Fibroblast of upper back skin (primary cell): Measurements from ENCODE around the gene GRM5.
"Not testable (repeated sequence)": the region's sequence is repeated elsewhere in the genome, so short reads cannot be mapped to it uniquely, and the experiment has no call there.

Source experiments
- DNase-seq: peaks from one replicate; pipeline ENCODE4 v3.0.0-alpha.2; 2013

GRM5 gene

DNA sequence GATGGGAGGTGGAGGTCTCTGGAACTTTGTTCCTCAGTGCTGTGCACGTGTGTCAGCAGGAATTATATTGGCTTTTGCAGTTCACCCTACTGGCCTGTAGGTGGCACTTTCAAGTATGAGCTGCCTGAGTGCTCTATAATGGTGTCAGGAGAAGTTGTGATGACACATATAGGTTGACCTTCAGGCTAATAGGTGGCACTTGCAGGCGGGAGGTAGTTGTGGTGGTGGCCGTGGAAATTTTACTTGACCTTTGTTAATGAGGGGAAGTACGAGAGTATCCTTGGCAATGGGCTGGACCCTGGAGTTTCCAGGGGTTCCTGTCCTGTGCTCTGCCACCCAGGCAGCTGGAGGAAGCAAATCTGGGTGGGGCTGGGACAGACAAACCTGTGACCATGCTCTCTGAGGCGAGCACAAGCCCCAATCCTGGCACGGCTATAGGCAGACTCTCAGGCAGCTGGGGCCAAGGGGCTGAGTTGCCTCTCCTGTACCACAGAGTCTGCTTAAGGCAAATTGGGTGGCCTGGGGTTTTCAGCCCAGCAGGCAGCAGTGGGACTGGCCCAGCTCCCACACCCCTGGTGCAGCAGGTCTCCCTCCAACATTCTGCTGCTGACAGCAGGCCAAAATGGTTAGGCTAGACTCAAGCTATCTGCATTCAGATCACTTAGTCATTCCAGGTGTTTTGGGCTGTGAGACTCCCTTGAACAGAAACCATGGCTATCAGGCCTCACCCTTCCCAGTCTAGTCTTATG, 580.7 kb downstream of the GRM5 start:
- DNase-seq: peak; percentile 35

DNA sequence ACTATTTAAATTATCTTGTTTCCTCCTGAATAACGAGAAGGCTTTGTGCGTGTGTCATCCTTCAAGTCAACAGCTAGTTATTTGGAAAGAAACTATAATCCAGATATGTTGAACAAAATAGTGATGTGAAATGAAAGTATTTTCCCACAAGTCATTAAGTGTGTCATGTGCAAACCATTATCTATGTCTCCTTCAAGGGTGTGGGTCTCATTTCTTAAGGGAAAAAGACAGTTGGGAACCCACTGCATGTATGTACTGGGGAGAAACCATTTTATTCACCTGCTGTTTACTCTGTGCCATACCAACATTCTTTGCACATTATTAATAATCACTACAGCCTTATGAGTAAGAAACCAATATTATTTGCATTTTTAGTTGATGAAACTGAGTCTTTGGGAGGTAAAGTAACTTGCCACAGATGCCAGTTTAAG, 582.9 kb downstream of the GRM5 start:
- DNase-seq: peak; percentile 35

DNA sequence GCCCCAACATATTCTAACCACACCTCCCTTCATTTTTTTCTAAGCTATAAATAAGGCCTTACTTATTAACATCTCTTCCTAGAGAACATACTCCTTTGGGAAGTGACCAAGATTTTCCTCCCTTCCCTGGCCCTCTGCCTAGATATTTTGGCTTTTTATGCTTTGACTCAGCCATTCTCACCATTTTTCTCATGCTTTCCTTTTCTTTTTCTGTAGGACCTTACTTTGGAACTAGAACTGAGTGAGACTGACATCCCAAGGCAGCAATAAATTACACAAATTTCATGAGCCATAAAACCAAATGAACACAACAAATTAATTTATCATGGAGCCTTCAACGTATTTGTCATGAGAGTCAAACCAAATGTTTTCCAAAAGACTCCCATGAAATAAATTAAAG, 585.6 kb downstream of the GRM5 start:
- DNase-seq: peak; percentile 98

DNA sequence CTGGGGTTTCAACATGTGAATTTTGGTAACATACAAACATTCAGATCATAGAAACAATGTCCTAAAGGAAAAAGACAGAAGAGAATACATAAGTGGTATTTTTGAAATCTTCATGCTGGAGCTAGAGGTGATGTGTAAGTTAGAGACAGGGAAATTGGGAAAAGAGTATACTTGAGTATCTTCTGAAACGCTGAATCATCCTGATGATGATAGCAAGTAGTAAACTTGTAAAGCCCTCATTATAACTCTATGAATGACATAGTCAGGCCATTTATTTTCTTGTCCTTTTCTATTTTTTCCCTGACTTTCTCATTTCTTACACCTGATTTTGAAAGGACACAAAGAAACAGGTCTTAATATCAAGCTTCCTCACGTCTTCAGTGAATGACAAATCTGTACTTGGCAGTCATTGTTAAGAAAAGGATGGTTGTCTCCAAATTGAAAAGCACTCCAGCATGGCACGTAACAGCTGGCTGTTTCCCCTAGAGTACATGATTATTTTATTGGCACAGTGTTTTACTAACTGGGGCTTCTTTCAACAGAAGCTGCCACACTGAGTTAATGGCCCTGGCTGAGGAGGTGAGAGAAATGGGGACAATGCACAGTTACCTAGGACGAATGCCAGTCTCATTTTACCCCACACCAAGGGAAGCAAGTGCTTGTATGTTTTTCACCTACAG, 587.5 kb downstream of the GRM5 start:
- no peak for DNase-seq

DNA sequence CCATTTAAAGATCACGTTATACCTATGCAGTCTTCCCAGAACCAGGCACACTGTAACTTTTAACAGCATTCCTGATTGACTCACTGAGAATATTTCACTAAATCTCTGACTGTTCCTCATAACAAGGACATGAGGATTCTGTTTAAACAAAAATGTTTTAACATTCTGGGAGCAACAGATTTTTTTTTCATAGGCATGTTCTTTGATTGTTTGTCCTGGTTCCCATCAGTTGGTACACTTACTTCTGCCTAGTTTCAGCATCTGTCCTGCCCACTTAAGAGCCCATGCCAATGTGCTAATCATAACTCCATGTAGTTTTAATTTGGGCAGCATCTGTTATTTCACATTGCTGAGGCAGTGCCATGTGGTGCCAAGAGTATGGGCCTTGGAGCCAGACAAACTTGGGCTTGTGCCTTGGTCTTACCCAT, 589.8 kb downstream of the GRM5 start:
- peak; percentile 65 for DNase-seq

DNA sequence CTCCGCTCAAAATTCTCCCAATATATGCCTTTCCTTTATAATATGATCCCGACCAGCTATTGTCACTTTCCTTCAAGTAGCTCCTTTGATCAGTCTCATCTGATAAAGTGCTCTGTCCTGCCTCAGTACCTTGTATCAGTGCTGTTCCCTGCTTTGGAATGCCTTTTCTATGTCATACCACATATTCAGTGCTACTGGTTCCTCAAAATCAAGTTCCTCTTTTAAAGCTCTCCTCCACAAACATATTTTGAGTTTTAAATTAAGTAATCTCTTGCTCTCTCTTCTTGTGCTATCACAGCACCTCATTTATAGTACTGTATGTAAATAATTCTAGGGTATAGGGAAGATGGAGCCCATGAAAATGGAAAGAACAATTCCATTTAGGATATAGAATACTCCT, 591.1 kb downstream of the GRM5 start:
- DNase-seq: no peak

DNA sequence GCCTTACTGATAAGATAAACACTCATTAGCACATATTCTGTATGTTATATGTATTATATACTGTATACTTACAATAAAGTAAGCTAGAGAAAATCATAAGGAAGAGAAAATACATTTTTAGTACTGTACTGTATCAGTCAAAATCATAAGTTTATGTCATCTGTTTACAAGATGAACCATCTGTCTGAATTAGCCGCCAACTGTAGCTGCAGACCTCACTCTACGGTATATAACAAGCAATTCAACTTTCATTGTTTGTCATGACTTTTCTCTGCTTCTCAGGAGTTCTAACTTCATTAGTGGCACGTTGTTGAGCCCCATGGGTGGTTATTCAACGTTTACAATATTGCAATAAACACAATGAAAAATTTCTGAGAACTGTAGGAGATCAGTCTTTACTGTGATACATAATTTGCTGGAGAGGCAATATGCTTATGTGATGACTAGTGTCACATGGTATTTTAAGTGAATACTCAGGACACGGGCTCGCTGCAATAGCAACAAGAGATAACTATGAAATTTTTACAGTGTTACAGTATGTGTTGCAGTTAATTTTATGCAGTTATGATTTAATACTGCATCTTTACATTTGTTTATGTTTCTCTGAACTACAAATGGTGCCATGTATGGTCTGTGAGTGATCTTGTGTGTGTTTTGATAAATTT, 596.1 kb downstream of the GRM5 start:
- peak; percentile 22 for DNase-seq

DNA sequence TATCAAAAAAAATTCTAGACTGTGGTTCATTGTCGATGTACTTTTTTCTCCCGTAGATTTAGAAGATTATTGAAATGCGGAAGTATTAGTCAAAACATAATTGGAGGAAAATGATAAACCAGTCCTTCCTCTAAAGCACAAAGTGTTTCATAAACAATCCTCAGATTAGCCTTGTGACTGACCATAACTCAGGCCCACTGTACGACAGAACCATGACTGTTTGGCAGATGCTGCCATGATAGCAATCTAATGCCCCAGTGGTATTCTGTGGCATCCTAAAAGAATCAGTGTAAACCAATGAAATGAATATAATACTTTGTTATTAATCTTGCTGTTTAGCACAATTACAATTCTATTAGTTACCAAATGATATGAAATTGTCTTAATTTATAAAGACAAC, 601.3 kb downstream of the GRM5 start:
- DNase-seq: no peak

DNA sequence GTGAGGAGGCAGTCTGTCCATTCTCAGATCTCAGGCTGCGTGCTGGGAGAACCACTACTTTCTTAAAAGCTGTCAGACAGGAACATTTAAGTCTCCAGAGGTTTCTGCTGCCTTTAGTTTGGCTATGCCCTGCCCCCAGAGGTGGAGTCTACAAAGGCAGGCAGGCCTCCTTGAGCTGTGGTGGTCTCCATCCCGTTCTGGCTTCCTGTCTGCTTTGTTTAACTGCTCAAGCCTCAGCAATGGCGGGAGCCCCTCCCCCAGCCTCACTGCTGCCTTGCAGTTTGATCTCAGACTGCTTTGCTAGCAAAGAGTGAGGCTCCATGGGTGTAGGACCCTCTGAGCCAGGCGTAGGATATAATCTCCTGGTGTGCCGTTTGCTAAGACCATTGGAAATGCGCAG, 602.5 kb downstream of the GRM5 start:
- not testable (repeated sequence) for DNase-seq

DNA sequence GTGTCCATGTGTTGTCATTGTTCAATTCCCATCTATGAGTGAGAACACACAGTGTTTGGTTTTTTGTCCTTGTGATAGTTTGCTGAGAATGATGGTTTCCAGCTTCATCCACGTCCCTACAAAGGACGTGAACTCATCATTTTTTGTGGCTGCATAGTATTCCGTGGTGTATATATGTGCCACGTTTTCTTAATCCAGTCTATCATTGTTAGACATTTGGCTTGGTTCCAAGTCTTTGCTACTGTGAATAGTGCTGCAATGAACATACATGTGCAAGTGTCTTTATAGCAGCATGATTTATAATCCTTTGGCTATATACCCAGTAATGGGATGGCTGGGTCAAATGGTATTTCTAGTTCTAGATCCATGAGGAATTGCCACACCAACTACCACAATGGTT, 607.7 kb downstream of the GRM5 start:
- not testable (repeated sequence) for DNase-seq

DNA sequence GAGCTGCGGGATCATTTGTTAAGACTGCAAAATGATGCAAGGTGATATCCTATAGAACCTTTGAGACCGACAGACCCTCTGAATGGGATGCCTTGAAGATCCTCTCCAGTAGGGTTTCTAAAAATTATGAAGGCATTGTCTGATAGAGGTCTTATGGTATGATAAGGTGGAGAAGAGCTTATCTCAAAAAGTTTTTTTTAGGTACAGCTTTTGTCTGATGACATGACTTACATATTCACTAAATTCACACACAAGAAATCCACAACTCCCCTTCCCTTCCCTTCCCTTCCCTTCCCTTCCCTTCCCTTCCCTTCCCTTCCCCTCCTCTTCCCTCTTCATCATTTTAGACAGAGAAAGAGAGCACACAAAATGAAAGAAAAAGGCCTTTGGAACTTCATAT, 609.8 kb downstream of the GRM5 start:
- no peak for DNase-seq

DNA sequence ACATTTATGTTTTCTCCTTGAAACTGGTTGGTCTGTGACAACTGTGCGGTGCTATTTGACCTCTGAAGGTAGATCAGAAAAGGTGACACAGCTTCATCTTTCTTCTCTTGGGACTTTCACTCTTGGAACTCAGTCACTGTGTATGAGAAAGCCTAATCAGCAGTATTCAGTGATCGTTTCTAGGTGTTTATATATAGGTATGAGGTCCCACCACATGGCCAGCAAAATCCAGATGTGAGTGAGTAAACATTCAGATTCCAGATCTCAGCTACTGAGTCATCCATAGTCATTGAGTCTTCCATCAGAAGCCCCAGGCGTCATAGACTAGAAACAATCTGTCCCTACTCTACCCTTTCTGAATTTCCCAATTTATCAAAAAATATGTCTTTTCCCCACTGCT, 610.9 kb downstream of the GRM5 start:
- peak; percentile 11 for DNase-seq
